Fibroblast of gingiva (primary cell): ENCODE measurements around the gene DUSP12.
"Not testable (repeated sequence)": the region's sequence is repeated elsewhere in the genome, so short reads cannot be mapped to it uniquely, and the experiment has no call there.

ENCODE experiments used
- DNase-seq: peaks from one replicate; pipeline ENCODE4 v3.0.0-alpha.2; 2011; ENCODE audit warnings: low read depth

The DUSP12 gene

GRCh38 chr1:161727256-161727924 is 22.2 kb upstream of the DUSP12 start:
- peak; percentile 28 for DNase-seq

DNA sequence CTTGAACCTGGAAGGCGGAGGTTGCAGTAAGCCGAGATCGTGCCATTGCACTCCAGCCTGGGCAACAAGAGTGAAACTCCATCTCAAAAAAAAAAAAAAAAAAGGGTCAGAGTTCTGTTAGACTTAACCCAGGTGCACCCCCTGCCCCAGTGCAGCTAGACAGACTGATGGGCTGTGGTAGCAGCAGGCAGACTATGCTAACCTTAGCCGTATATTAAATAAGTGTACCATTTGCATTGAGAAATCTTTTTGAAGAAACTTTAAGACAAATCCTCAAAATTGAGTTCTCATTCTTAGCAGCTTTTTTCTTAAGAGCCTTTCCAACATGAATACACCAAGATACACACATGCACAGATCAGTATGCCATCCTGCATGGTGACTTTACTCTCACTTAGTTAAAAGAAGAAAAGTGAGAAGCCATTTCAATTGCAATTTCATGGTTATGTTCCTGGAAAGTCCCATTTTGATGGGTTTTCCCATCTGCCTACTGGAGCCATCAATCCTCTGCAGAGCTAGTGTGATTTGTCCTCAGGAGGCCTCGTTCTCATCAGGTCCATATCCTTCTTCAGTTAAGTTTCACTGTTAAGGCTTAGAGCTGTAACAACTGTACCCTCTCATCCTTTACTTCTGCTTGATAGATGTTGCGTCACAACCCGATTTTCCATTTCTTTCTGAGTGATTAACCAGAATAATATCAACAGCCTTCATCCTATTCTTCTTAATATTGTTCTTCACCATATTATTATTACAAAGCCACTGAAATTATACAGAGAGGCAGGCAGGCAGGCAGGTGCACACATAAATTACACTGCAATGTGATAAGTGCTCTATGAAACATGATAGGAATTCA is 21.0 kb upstream of the DUSP12 start:
- no peak for DNase-seq

DNA sequence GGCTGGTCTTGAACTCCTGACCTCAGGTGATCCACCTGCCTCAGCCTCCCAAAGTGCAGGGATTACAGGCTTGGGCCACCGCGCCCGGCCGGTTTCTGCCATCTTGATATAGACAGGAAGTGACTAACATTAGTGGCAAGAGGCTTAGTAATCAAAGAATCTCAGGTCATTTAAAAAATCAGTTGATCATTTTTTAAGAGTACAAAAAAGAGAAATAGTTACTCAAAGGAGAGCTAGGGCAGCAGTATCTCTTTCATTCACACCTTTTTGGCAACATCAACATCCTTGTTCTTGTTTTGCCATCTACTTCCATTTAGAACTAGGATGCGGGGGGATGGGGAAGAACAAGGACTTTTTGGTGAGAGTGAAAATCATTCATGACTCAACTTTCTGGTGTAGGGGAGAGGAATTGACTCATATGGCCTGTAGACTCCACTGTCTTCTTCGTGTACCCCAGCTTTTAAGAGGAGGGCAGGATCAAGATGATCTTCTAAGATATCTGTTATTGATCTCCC is 19.5 kb upstream of the DUSP12 start:
- DNase-seq, result no peak

DNA sequence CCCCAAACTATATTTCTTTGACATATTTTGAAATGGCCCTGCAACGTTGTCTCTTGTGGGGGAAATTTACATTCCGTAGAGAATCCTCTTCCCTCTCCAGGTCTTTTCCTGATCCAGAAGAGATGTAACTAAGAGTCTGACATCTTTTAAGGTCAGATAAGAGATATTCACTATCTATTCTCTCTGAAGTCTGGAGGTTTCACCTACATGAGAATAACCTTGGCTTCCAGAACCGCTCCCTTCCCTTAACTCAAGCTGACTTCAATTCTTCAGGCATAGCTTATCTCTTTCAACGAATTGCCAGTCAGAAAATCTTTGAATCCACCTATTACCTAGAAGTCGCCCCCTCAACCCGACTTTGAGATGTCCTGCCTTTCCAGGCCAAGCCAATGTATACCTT is 18.3 kb upstream of the DUSP12 start:
- no peak for DNase-seq

DNA sequence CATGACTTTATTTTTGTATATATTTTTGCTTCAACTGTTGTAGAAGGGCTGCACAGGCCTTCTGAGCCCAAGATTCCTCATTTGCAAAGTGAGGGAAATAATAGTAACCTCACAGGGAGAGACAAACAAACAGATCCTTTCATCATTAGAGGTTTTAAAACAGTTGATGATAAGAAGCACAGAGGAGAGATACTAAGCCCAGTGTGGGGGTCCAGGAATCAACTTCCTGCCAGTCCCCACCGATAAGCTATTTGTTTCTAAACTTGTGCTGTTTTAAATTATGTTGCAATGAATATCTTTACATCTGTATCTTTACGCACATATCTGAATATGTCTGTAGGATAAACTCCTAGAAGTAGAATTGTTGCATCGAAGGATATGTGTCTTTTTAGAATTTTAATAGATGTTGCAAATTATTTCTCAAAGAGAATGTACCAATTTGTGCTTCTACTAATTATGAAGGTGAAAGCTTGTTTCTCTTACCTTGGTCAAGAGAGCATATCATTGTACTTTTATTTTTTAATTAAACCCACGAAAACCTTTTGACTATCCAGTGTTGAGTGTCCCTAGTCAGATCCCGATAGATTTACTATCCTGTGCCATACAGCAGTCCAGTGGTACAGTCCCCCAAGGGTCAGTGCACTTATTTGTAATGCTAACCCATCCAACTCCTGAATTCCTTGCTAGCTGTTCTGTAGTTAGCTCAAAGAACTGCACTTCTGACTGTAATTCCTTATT is 17.4 kb upstream of the DUSP12 start:
- no peak for DNase-seq

- peak; percentile 75 for DNase-seq
These were observed 16.1 kb upstream of the DUSP12 start for GRCh38 chr1:161733526-161733925.

- DNase-seq, result no peak
These were observed 13.7 kb upstream of the DUSP12 start for GRCh38 chr1:161735837-161736236.

GRCh38 chr1:161736335-161736969 is 13.1 kb upstream of the DUSP12 start:
- DNase-seq, result no peak

- DNase-seq, result no peak
These were observed 12.0 kb upstream of the DUSP12 start for GRCh38 chr1:161737625-161738024.

DNA sequence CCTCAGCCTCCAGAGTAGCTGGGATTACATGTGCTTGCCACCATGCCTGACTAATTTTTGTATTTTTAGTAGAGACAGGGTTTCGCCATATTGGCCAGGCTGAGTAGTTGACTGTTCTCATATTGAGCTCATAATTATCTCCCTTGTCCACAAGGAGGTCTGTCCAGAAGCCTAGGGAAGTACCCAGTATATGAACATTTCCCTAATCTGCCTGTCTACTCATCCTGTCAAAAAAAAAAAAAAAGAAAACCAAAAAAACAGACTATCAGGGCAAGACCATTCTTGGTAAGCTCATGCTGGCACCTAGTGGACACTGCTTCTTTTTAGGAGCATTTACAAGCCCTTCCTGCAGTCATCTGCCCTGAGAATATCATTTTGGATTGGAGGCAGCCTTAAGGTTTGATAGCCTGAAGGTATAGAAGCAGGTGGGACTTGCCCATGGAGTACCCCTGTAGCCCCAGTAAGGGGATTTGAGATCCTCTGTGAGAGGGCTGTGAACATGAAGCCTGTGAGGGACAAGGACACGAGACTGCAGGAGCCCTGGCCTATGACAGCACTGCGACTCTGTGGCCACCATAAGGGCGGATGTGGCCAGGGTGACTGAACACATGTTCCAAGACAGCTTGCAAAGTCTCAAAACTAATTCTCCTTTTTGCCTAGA is 10.8 kb upstream of the DUSP12 start:
- DNase-seq, result peak; percentile 65

GRCh38 chr1:161739865-161740566 is 9.6 kb upstream of the DUSP12 start:
- no peak for DNase-seq

DNA sequence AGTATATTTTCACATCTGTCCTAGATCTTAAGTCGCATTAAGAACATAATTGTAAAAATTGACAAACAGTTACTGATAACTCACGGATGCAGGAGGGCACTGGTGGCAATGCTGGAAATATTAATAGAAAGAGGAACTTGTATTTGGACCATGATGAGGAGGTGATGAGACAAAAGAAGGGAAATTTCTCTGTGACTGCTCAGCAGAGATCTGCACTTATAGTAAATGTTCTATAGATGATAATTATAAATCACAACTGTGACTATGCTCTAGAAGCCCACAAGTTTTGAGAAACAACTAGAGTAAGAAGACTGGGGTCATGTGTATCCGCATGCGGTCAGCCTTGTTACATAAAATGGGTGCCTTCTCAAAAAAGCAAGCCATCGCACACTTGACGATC is 8.7 kb upstream of the DUSP12 start:
- DNase-seq, result no peak

DNA sequence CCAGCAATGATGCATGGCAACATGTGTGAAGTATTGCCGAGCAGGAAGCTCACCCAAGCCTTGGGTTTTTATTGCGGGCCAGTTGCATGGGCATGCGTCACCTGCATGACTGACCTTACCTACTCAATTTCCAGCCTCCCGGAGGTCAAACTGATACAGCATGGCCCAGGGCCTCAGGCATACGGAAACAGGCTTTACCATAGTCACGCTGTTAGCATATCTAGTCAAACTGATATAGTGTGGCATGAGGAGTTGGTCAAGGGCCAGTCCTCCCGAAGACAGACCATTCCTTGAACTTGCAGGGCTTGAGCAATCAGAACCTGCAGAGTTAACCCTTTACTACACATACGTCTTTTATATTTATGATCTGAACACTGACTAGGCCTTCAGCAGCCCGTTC is 6.4 kb upstream of the DUSP12 start:
- no peak for DNase-seq

DNA sequence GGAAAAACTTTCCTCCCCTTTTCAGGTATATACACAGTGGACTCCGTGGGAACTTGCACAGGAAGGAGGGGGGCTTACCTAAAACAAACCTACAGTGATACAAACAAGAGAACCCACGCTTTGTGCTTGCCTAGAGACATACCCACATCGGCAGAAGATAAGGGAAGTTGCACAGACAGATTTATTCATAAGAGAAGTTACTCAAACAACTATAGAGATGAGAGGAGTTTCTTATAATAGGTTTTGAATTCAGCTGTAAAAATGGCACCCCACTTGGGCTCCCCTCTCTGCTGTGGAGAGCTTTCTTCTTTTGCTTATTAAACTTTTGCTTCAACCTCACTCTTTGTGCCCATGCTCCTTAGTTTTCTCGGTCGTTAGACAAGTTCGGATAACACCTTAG is 1.8 kb upstream of the DUSP12 start:
- DNase-seq, result no peak

GRCh38 chr1:161763522-161764098 is 14.0 kb downstream of the DUSP12 start:
- DNase-seq, result no peak

DNA sequence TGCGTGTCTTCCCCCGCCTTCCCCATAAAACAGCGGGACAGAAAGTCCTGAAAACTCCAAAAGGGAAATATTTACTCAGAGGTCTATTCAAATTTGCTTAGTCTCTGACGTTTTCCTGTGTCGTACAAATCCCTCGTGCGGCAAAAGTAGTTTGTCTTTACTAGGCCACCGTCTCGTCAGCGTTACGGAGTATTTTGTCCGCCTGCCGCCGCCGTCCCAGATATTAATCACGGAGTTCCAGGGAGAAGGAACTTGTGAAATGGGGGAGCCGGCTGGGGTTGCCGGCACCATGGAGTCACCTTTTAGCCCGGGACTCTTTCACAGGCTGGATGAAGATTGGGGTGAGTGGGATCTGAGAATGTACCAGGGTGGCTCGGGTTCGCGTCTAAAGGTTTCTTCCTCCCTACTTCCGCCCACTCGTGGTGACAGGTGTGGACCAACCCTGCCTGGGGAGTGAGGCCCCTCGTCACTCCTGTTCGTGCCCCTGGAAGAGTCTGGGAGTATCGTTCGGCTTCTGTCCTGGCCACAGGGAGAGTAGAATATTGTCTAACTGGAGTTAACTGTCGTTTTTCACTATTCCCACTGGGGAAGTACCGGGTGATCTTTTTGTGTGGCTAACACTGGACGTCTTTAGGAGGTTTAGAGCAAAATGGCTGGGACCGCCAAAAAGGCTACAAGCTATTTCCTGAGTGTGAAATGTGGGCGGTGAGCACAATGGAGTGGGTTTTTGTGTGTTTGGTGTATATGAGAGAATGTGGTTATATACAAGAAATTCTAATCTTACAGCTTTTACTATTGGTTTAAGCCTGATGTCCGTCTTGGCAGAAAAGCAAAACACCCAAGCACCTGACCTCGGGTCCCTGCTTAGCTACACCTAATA is 16.8 kb downstream of the DUSP12 start, which contains the start of gene ATF6:
Gene ATF6, plus strand, starts transcription at position 219 of the 880 bp plus-strand sequence. Its CDS starts 41 bp downstream, at position 260.
- peak; percentile 93 for DNase-seq

DNA sequence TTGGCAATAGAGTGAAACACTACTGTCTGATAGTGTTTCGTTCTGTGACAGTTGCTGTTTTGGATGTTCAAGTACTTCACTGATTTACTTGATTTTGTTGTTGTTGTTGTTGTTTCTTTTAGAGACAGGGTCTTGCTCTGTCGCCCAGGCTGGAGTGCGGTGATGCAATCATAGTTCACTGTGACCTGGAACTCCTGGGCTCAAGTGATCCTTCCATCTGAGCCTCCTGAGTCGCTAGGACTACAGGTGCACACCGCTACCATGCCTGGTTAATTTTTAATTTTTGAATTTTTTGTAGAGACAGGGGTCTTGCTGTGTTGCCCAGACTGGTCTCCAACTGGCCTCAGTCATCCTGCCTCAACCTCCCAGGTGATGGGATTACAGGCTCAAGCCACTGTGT is 18.9 kb downstream of the DUSP12 start:
- DNase-seq, result no peak

DNA sequence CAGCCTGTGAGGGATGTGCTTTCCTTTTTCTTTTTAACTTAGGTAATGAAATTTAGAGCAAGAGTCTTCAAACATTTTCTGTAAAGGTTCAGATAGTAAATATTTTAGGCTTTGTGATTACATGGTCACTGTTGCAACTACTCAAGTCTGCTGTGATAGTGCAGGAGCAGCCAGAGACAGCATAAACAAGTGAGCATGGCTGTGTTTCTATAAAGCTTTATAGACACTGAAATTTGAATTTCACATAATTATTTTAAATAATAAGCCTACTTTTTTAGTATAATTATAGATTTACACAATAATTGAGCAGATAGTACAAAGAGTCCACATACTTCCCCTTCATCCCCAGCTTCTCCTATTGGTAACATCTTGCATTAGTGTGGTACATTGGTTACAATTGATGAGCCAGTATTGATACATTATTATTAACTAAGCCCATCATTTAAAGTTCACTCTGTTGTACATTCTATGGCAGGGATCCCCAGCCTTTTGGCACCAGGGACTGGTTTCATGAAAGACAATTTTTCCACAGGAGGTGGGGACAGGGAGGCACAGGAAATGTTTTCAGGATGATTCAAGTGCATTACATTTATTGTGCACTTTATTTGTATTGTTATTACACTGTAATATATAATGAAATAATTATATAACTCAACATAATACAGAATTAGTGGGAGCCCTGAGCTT is 19.5 kb downstream of the DUSP12 start:
- DNase-seq, result no peak

- DNase-seq, result not testable (repeated sequence)
These were observed 20.1 kb downstream of the DUSP12 start for GRCh38 chr1:161769673-161770045.
